Measurements from ENCODE around the gene GUK1. TPM values are rescaled to one million over a fixed set of nuclear protein-coding genes. Genes with fewer than 3 reads are reported as not detected.
A peak's percentile ranks its signal among the peaks of the same experiment; 100 is the strongest.

GUK1 gene
- polyA plus RNA-seq, 1 donor from 2014 or later: 502 TPM

DNA sequence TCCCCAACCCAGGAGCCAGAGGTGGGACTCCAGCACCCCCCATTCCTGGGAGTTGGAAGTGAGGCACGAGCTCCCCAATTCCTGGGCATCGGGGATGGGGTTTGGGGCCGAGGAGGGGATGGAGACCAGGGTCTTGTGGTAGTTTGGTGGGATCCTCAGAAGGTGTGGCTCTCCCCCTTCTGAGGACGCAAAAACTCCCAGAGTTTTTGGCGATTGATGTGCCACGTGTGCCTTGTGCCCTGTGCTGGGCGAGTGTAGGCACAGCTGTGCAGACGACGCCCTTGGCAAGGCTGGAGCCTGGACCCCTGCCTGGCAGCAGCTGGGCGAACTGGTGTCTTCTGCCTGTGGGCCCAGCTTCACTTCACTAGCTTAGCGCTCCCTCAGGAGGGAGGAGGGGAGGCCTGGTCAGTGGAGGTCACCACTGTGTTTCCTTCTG is 2.6 kb downstream of the GUK1 start:
- H3K27me3 ChIP-seq (ENCODE audit: insufficient read depth, low read depth, low read length): peaks cover under 1% of the 10 kb centered on the region
- H3K9me2 ChIP-seq (ENCODE audit: insufficient read depth, low read length): no peaks in the 10 kb centered on the region
- no peak overlapping the region for H2AFZ ChIP-seq (ENCODE audit: low read depth, low read length)
- H3K9me3 ChIP-seq (ENCODE audit: low read length): no peaks in the 10 kb centered on the region
- no peak for TF ChIP-seq REST (IDR thresholded peaks at IDR 0.05; ENCODE audit: borderline replicate concordance)
- TF ChIP-seq EZH2 (IDR thresholded peaks at IDR 0.05; ENCODE audit: borderline replicate concordance, insufficient read depth, low read length, poor library complexity, severe bottlenecking): no peak
- TF ChIP-seq EP300 (conservative IDR thresholded peaks at IDR 0.05; ENCODE audit: poor library complexity, severe bottlenecking): no peak
- no peak for TF ChIP-seq CTCF (IDR thresholded peaks at IDR 0.05; ENCODE audit: poor library complexity, severe bottlenecking)
- no peak for TF ChIP-seq RAD21 (conservative IDR thresholded peaks at IDR 0.05)
- TF ChIP-seq MXI1 (conservative IDR thresholded peaks at IDR 0.05; ENCODE audit: poor library complexity, severe bottlenecking): no peak
- TF ChIP-seq SMC3 (conservative IDR thresholded peaks at IDR 0.05; ENCODE audit: poor library complexity): no peak
- no peak for TF ChIP-seq POLR2AphosphoS5 (IDR thresholded peaks at IDR 0.05)
- no peak for TF ChIP-seq TAF1 (IDR thresholded peaks at IDR 0.05; ENCODE audit: low read depth)
- no peak overlapping the region for H3K4me2 ChIP-seq (ENCODE audit: low read length)
- H3K27ac ChIP-seq (ENCODE audit: low read length): no peak overlapping the region
- H3F3A ChIP-seq (ENCODE audit: insufficient read depth, low read length, poor library complexity, severe bottlenecking): no peaks in the 10 kb centered on the region
- H3K79me2 ChIP-seq (replicated peaks; ENCODE audit: insufficient read depth, low read length): peaks cover 26% of the 10 kb centered on the region
- H3K9ac ChIP-seq (ENCODE audit: low read length): no peak overlapping the region
- peaks cover 16% of the 10 kb centered on the region for H4K20me1 ChIP-seq (ENCODE audit: insufficient read depth)
- H3K36me3 ChIP-seq (ENCODE audit: insufficient read depth, low read length): no peaks in the 10 kb centered on the region
- H3K4me3 ChIP-seq (ENCODE audit: low read length): peak overlapping the region; percentile 69

DNA sequence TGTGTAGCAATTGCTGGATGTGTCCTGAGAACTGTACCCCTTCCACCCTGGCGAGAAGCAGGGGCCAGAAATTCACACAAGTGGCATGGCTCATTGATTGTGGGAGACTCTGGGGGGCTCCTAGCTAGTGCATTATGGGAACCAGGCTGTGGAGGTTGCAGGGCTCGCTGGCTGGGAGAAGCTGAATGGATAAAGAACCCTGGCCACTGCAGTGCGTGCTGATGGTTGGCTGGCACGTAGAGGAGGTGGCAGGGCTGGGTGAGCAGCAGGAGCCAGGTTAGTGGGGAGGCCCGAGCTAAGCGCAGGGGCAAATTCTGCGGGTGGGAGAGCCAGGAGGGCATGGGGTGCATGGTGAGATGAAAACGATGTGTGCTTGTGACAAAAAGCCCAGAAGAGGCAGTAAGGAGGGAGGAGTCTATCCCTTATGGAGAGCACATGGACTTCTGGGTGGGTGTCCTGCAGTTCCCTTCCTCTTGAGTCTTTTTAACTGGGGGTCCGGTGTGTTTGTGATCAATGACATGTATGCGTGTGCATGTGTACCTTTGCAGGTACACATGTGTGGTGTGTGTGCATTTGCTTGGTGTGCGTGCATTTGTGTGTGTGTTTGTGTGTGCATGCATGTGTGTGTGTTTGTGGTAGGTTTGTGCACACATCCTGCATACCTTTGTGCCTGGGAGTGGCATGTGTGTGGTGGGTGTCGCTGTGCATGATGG is 3.6 kb downstream of the GUK1 start:
- Histone ChIP-seq H3K27me3 (ENCODE audit: insufficient read depth, low read depth, low read length) (no peaks in the 10 kb centered on the region), H2AFZ (ENCODE audit: low read depth, low read length) (no peak overlapping the region), H3K4me2 (ENCODE audit: low read length) (no peak overlapping the region), H3K9me2 (ENCODE audit: insufficient read depth, low read length) (no peaks in the 10 kb centered on the region), H3K36me3 (ENCODE audit: insufficient read depth, low read length) (no peaks in the 10 kb centered on the region), H3K9ac (ENCODE audit: low read length) (no peak overlapping the region), H3K4me3 (ENCODE audit: low read length) (peak overlapping the region; percentile 69), H3K27ac (ENCODE audit: low read length) (no peak overlapping the region), H3K9me3 (ENCODE audit: low read length) (no peaks in the 10 kb centered on the region), H3F3A (ENCODE audit: insufficient read depth, low read length, poor library complexity, severe bottlenecking) (no peaks in the 10 kb centered on the region), H4K20me1 (ENCODE audit: insufficient read depth) (peaks cover 16% of the 10 kb centered on the region), H3K79me2 (replicated peaks; ENCODE audit: insufficient read depth, low read length) (peaks cover 26% of the 10 kb centered on the region)
- no peak for TF ChIP-seq REST (IDR thresholded peaks at IDR 0.05; ENCODE audit: borderline replicate concordance)
- no peak for TF ChIP-seq SMC3 (conservative IDR thresholded peaks at IDR 0.05; ENCODE audit: poor library complexity)
- no peak for TF ChIP-seq CTCF (IDR thresholded peaks at IDR 0.05; ENCODE audit: poor library complexity, severe bottlenecking)
- no peak for TF ChIP-seq RAD21 (conservative IDR thresholded peaks at IDR 0.05)
- TF ChIP-seq EP300 (conservative IDR thresholded peaks at IDR 0.05; ENCODE audit: poor library complexity, severe bottlenecking): no peak
- TF ChIP-seq EZH2 (IDR thresholded peaks at IDR 0.05; ENCODE audit: borderline replicate concordance, insufficient read depth, low read length, poor library complexity, severe bottlenecking): no peak
- no peak for TF ChIP-seq POLR2AphosphoS5 (IDR thresholded peaks at IDR 0.05)
- TF ChIP-seq MXI1 (conservative IDR thresholded peaks at IDR 0.05; ENCODE audit: poor library complexity, severe bottlenecking): no peak
- no peak for TF ChIP-seq TAF1 (IDR thresholded peaks at IDR 0.05; ENCODE audit: low read depth)
